GM12878 (cell line): Measurements from ENCODE around the gene SETD7. TPM values are rescaled to one million over a fixed set of nuclear protein-coding genes. Genes with fewer than 3 reads are reported as not detected.

Experiments used
- ATAC-seq: fragments of 200-7000 bp; cut with Tn5 transposase; 3 replicates; pipeline ENCODE4 v1.9.1; 2020; ENCODE audit warnings: mild to moderate bottlenecking, moderate library complexity
- BruUV-seq: library from RNA; stranded (reverse); fragments of 400-500 nt; replicated peaks from 2 replicates; lab custom pipeline; 2021; lab: Mats Ljungman, UMichigan
- CTCF ChIA-PET: fragments of 300-600 bp; sonication (Branson Sonifier 250); formaldehyde crosslinking; extraction: SDS; loops from one replicate; lab custom pipeline; 2021; ENCODE audit warnings: inconsistent platforms; lab: Yijun Ruan, JAX
- POLR2A ChIA-PET: fragments of 350-600 bp; formaldehyde crosslinking; extraction: SDS; loops from one replicate; lab custom pipeline; 2021; ENCODE audit warnings: inconsistent platforms; lab: Charles Lee
- RAD21 ChIA-PET: fragments of 300-600 bp; sonication (Branson Sonifier 250); formaldehyde crosslinking; loops from one replicate; lab custom pipeline; 2023; ENCODE audit warnings: antibody characterized with exemption; ENCODE audit not compliant: unreplicated experiment; lab: Charles Lee
- SMC1A ChIA-PET: fragments of 300-600 bp; sonication (Branson Sonifier 250); formaldehyde crosslinking; loops from one replicate; lab custom pipeline; 2023; ENCODE audit not compliant: unreplicated experiment, uncharacterized antibody; lab: Charles Lee
- DNase-seq: peaks from one replicate; pipeline ENCODE4 v3.0.0-alpha.2; 2011; ENCODE audit warnings: low read depth, low spot score
- FAIRE-seq: peaks from 3 replicates; lab custom pipeline; 2011; peaks lifted over from hg19 to GRCh38; lab: Jason Lieb, UNC
- H2AFZ ChIP-seq: 2 replicates; pipeline ENCODE4 v1.6.0; 2011; ENCODE audit warnings: low read depth, low read length, control low read depth; ENCODE audit not compliant: control insufficient read depth
- H3K27ac ChIP-seq: 2 replicates; pipeline ENCODE4 v1.5.1; 2011; ENCODE audit warnings: control low read depth; ENCODE audit not compliant: control insufficient read depth, insufficient read depth
- H3K27me3 ChIP-seq, 2 experiments: replicated peaks in 1 of 2; 2 replicates each; pipeline versions ENCODE4 v1.6.0 to v1.6.1; 2011; ENCODE audit warnings: low read length in 1 of 2; ENCODE audit not compliant: control insufficient read depth in 2 of 2, insufficient read depth in 2 of 2
- H3K36me3 ChIP-seq, 2 experiments: 2 replicates each; pipeline ENCODE4 v1.5.1; 2011; ENCODE audit warnings: low read length in 1 of 2; ENCODE audit not compliant: control insufficient read depth in 2 of 2, insufficient read depth in 2 of 2
- H3K4me1 ChIP-seq: 2 replicates; pipeline ENCODE4 v1.6.1; 2011; ENCODE audit warnings: mild to moderate bottlenecking, low read length, moderate library complexity, mixed read lengths; ENCODE audit not compliant: control insufficient read depth, insufficient read depth
- H3K4me2 ChIP-seq: 2 replicates; pipeline ENCODE4 v1.6.0; 2011; ENCODE audit warnings: control low read depth; ENCODE audit not compliant: control insufficient read depth, insufficient read depth
- H3K4me3 ChIP-seq: fragments of 200-600 bp; sonication (generic); 2 replicates; pipeline ENCODE4 v1.5.1; 2016
- H3K79me2 ChIP-seq: 2 replicates; pipeline ENCODE4 v1.6.0; 2011; ENCODE audit warnings: low read length; ENCODE audit not compliant: control insufficient read depth, insufficient read depth
- H3K9ac ChIP-seq: 2 replicates; pipeline ENCODE4 v1.8.0; 2011; ENCODE audit warnings: low read length, control low read depth, mixed read lengths; ENCODE audit not compliant: control insufficient read depth, insufficient read depth
- H3K9me3 ChIP-seq: replicated peaks from 3 replicates; pipeline ENCODE4 v1.5.1; 2011; ENCODE audit warnings: mild to moderate bottlenecking, low read length; ENCODE audit not compliant: control insufficient read depth, insufficient read depth
- H4K20me1 ChIP-seq: 2 replicates; pipeline ENCODE4 v1.6.0; 2011; ENCODE audit not compliant: control insufficient read depth, insufficient read depth
- ASH2L ChIP-seq: fragments of 300-600, 200-600 bp; sonication (generic); IDR thresholded peaks from 2 replicates; pipeline ENCODE4 v1.6.1; 2017; ENCODE audit warnings: low read depth, mild to moderate bottlenecking, borderline replicate concordance
- BACH1 ChIP-seq: fragments of 450-650 bp; IDR thresholded peaks from 2 replicates; pipeline ENCODE4 v1.6.1; 2017; ENCODE audit warnings: mild to moderate bottlenecking, borderline replicate concordance
- BCL3 ChIP-seq: IDR thresholded peaks from 2 replicates; pipeline ENCODE4 v1.6.1; 2011; ENCODE audit warnings: borderline replicate concordance, low read depth, mild to moderate bottlenecking, moderate library complexity, low read length; ENCODE audit not compliant: insufficient read depth, poor library complexity, severe bottlenecking
- CEBPZ ChIP-seq: fragments of 150-350 bp; IDR thresholded peaks from 2 replicates; pipeline ENCODE4 v1.6.1; 2016; ENCODE audit warnings: low read depth, low read length
- EED ChIP-seq: sonication (generic); IDR thresholded peaks from 2 replicates; pipeline ENCODE4 v1.6.1; 2016; ENCODE audit warnings: antibody characterized with exemption, low read depth
- MYC ChIP-seq: IDR thresholded peaks from 2 replicates; pipeline ENCODE4 v1.6.1; 2011; ENCODE audit warnings: mild to moderate bottlenecking, low read length, moderate library complexity, inconsistent platforms; ENCODE audit not compliant: insufficient read depth, insufficient replicate concordance, insufficient read length, severe bottlenecking
- NR2F1 ChIP-seq: fragments of 450-650 bp; conservative IDR thresholded peaks from 2 replicates; pipeline ENCODE4 v1.6.1; 2017; ENCODE audit warnings: mild to moderate bottlenecking
- PAX8 ChIP-seq: fragments of 450-650 bp; IDR thresholded peaks from 2 replicates; pipeline ENCODE4 v1.6.1; 2017; ENCODE audit warnings: mild to moderate bottlenecking, moderate library complexity
- SIX5 ChIP-seq: IDR thresholded peaks from 2 replicates; pipeline ENCODE4 v1.6.1; 2011; ENCODE audit warnings: mild to moderate bottlenecking, low read depth, low read length, moderate library complexity; ENCODE audit not compliant: severe bottlenecking
- SMAD5 ChIP-seq: IDR thresholded peaks from 2 replicates; pipeline ENCODE4 v1.6.1; 2016; ENCODE audit warnings: antibody characterized with exemption, low read depth
- SMARCA5 ChIP-seq: fragments of 450-650 bp; IDR thresholded peaks from 2 replicates; pipeline ENCODE4 v1.6.1; 2017; ENCODE audit warnings: mild to moderate bottlenecking
- SREBF2 ChIP-seq: IDR thresholded peaks from 2 replicates; pipeline ENCODE4 v1.6.1; 2012; ENCODE audit warnings: mild to moderate bottlenecking, low read length
- STAT3 ChIP-seq: IDR thresholded peaks from 2 replicates; pipeline ENCODE4 v1.6.1; 2011; ENCODE audit warnings: low read depth, low read length, improper control_type of control experiment
- ZNF274 ChIP-seq: IDR thresholded peaks from one replicate; pipeline ENCODE4 v1.8.0; 2011; ENCODE audit not compliant: insufficient read length, insufficient read depth
- ZNF622 ChIP-seq: fragments of 450-650 bp; IDR thresholded peaks from 2 replicates; pipeline ENCODE4 v1.6.1; 2017; ENCODE audit warnings: mild to moderate bottlenecking, inconsistent platforms
- ZSCAN29 ChIP-seq: fragments of 450-650 bp; IDR thresholded peaks from 2 replicates; pipeline ENCODE4 v1.6.1; 2017; ENCODE audit warnings: mild to moderate bottlenecking, moderate library complexity
- WGBS: methylation state at CpG from one replicate; pipeline ENCODE4 v1.1.6; 2016; ENCODE audit warnings: low lambda C conversion rate; ENCODE audit not compliant: insufficient replicate concordance, insufficient coverage; ENCODE audit errors: missing lambda C conversion rate; 5-methylcytosine and 5-hydroxymethylcytosine counted together
- in situ Hi-C: fragments of 300-500 bp; cut with MboI; formaldehyde crosslinking; loops from 9 replicates; pipeline ENCODE4 v1.14.3; 2018; ENCODE audit warnings: mixed read lengths
- intact Hi-C: fragments of 100-400 bp; cut with micrococcal nuclease; formaldehyde crosslinking; loops from one replicate; pipeline ENCODE4 v1.14.2; 2022; ENCODE audit not compliant: unreplicated experiment
- polyA plus RNA-seq, 11 experiments: library from polyadenylated mRNA; depleted of rRNA in 4 of 11; unstranded in 6 of 11; stranded (reverse) in 5 of 11; fragments of >200 nt; fragmentation: Nextera tagmentation in 4 of 11; fragmentation: Illumina TruSeq in 1 of 11; extraction: Ambion mirVana in 4 of 11; extraction: Trizol in 1 of 11; gene quantifications; 1 replicate in 1 of 11; 2 replicates in 10 of 11; pipeline versions ENCODE4 v1.2.1 to v1.2.3, GENCODE V29; 2011 to 2016; ENCODE audit warnings: inconsistent platforms in 2 of 11, missing spikeins in 2 of 11, low read depth in 1 of 11
- total RNA-seq, 4 experiments: library from RNA; depleted of rRNA in 3 of 4; stranded (reverse); fragments of >200 nt in 3 of 4; fragmentation: Illumina TruSeq in 1 of 4; extraction: Trizol in 1 of 4; gene quantifications; 2 replicates each; pipeline versions ENCODE4 v1.2.1 to v1.2.3, GENCODE V29; 2013 to 2021
- TF ChIP-seq, protein P1 (sequence below): IDR thresholded peaks from 2 replicates; pipeline ENCODE4 v1.6.1; 2012; ENCODE audit warnings: low read depth, low read length, improper control_type of control experiment
- TF ChIP-seq, protein P2 (sequence below): IDR thresholded peaks from 2 replicates; pipeline ENCODE4 v1.6.1; 2011; ENCODE audit warnings: mild to moderate bottlenecking, low read depth, low read length, moderate library complexity; ENCODE audit not compliant: insufficient replicate concordance

SETD7 gene
- total and polyA plus RNA-seq, 10 of the 15 experiments (the other 5 are each of a cell fraction or from before 2014, with no cell fraction given) = 0.03 to 0.82 (median 0.44) TPM

DNA sequence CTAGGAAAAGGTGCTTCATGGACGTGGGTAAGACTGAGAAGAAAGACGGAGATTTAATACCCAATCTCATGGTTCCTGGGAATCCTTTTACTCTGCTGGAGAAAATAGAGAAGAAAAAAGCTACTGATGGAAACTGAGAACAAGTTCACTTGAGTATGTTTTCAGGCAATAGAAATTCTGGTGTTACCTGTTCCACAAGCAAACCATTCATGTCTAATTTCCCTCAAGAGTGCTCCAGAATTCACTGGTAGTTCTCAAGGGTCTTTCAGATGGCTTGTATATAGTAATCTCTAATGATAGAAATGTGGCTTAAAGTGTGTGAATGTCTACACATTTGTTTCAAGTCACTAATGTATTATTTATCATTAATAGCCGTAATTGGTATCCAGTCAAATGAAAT, 22.5 kb downstream of the SETD7 start:
- H3K9me3 ChIP-seq = no peaks in the 10 kb centered on the region
- ChIA-PET CTCF (interaction anchor here (1.2 kb wide), 1 partner anchor 10 kb away, joined by 3 read pairs; no protein-coding TSS in a partner anchor), POLR2A (no interaction called here), SMC1A (no interaction called here), RAD21 (interaction anchor here (2.4 kb wide), 1 partner anchor 9 kb away, joined by 7 read pairs; no protein-coding TSS in a partner anchor)
- H2AFZ ChIP-seq = no peak overlapping the region
- H4K20me1 ChIP-seq = no peaks in the 10 kb centered on the region
- ATAC-seq (no peak), DNase-seq (no peak), FAIRE-seq (no peak)
- no TSS peak for BruUV-seq
- H3K4me3 ChIP-seq = no peak overlapping the region
- H3K9ac ChIP-seq = no peak overlapping the region
- in situ Hi-C loops (loop anchor here (5.0 kb wide), 1 partner anchor 116 kb away; no protein-coding TSS in a partner anchor), intact Hi-C loops (loop anchor here (10.0 kb wide), 1 partner anchor 499 kb away; no protein-coding TSS in a partner anchor)
- no peaks in the 10 kb centered on the region for H3K36me3 ChIP-seq
- H3K4me1 ChIP-seq = 0 out of 2 replicates have a peak, but pooled peaks cover 1% of the 10 kb centered on the region
- WGBS = 30% methylated on average over 3 of the region's 3 CpGs
- no peaks in the 10 kb centered on the region for H3K27me3 ChIP-seq
- no peak overlapping the region for H3K27ac ChIP-seq
- no peak overlapping the region for H3K4me2 ChIP-seq
- no peaks in the 10 kb centered on the region for H3K79me2 ChIP-seq
- no peak for TF ChIP-seq ASH2L
- TF ChIP-seq ZNF622 = no peak
- TF ChIP-seq, protein P1, sequence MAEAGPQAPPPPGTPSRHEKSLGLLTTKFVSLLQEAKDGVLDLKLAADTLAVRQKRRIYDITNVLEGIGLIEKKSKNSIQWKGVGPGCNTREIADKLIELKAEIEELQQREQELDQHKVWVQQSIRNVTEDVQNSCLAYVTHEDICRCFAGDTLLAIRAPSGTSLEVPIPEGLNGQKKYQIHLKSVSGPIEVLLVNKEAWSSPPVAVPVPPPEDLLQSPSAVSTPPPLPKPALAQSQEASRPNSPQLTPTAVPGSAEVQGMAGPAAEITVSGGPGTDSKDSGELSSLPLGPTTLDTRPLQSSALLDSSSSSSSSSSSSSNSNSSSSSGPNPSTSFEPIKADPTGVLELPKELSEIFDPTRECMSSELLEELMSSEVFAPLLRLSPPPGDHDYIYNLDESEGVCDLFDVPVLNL = no peak
- no peak for TF ChIP-seq ZNF274
- no peak for TF ChIP-seq EED
- no peak for TF ChIP-seq SMAD5
- TF ChIP-seq SMARCA5 = no peak
- no peak for TF ChIP-seq SIX5
- TF ChIP-seq BACH1 = no peak
- TF ChIP-seq BCL3 = no peak
- no peak for TF ChIP-seq ZSCAN29
- TF ChIP-seq CEBPZ = no peak
- no peak for TF ChIP-seq STAT3
- TF ChIP-seq NR2F1 = no peak
- TF ChIP-seq, protein P2, sequence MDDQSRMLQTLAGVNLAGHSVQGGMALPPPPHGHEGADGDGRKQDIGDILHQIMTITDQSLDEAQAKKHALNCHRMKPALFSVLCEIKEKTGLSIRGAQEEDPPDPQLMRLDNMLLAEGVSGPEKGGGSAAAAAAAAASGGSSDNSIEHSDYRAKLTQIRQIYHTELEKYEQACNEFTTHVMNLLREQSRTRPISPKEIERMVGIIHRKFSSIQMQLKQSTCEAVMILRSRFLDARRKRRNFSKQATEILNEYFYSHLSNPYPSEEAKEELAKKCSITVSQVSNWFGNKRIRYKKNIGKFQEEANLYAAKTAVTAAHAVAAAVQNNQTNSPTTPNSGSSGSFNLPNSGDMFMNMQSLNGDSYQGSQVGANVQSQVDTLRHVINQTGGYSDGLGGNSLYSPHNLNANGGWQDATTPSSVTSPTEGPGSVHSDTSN = no peak
- TF ChIP-seq MYC = no peak
- no peak for TF ChIP-seq SREBF2
- no peak for TF ChIP-seq PAX8
